IPS-NIHi11 (cell line): ENCODE measurements around the gene DPP9.
A peak's percentile ranks its signal among the peaks of the same experiment; 100 is the strongest.

Experiments used
- DNase-seq: peaks from one replicate; pipeline ENCODE4 v3.0.0; 2012; ENCODE audit warnings: mixed read lengths, low spot score

Gene DPP9

GRCh38 chr19:4656102-4656501, 67.5 kb downstream of the DPP9 start:
- DNase-seq: no peak

- no peak for DNase-seq
Observed at GRCh38 chr19:4654437-4655361, 68.9 kb downstream of the DPP9 start.

GRCh38 chr19:4653793-4654436, 69.7 kb downstream of the DPP9 start:
- no peak for DNase-seq

- no peak for DNase-seq
Observed at GRCh38 chr19:4652075-4652474, 71.6 kb downstream of the DPP9 start.

GRCh38 chr19:4650159-4650558, 73.5 kb downstream of the DPP9 start:
- DNase-seq: no peak

GRCh38 chr19:4649392-4650047, 74.1 kb downstream of the DPP9 start:
- no peak for DNase-seq

- no peak for DNase-seq
Observed at GRCh38 chr19:4647676-4648644, 75.7 kb downstream of the DPP9 start.

GRCh38 chr19:4645718-4646117, 77.9 kb downstream of the DPP9 start:
- DNase-seq: no peak

GRCh38 chr19:4642625-4643024, 81.0 kb downstream of the DPP9 start:
- DNase-seq: no peak

GRCh38 chr19:4641132-4641531, 82.5 kb downstream of the DPP9 start:
- no peak for DNase-seq

- DNase-seq: no peak
Observed at GRCh38 chr19:4640247-4641000, 83.2 kb downstream of the DPP9 start.

- DNase-seq: peak; percentile 59
Observed at GRCh38 chr19:4639531-4640246, 84.0 kb downstream of the DPP9 start.

GRCh38 chr19:4638828-4639530, 84.7 kb downstream of the DPP9 start, which contains the start of gene TNFAIP8L1:
TSS of gene TNFAIP8L1 (plus strand) at chr19:4639516. CDS start at chr19:4651870, 12,354 bp downstream.
- peak; percentile 100 for DNase-seq

GRCh38 chr19:4638317-4638716, 85.3 kb downstream of the DPP9 start:
- no peak for DNase-seq

- no peak for DNase-seq
Observed at GRCh38 chr19:4636761-4637160, 86.9 kb downstream of the DPP9 start.

- DNase-seq: peak; percentile 89
Observed at GRCh38 chr19:4636151-4636717, 87.4 kb downstream of the DPP9 start.

GRCh38 chr19:4635754-4636116, 87.9 kb downstream of the DPP9 start:
- DNase-seq: no peak

GRCh38 chr19:4633140-4633967, 90.3 kb downstream of the DPP9 start:
- DNase-seq: peak; percentile 76
